HG03103 (cell line): ENCODE data around the gene ACER3.
"Not testable (repeated sequence)": the region's sequence is repeated elsewhere in the genome, so short reads cannot be mapped to it uniquely, and the experiment has no call there.

ENCODE experiments used
- ATAC-seq: cut with Tn5 transposase; IDR thresholded peaks from one replicate; pipeline ENCODE4 v1.9.1; 2021; ENCODE audit warnings: low read depth; ENCODE audit not compliant: unreplicated experiment

ACER3 gene

GRCh38 chr11:76835928-76836612 lies 24.6 kb upstream of the ACER3 start:
- no peak for ATAC-seq

- no peak for ATAC-seq
These were observed 24.0 kb upstream of the ACER3 start for GRCh38 chr11:76836613-76837291.

DNA sequence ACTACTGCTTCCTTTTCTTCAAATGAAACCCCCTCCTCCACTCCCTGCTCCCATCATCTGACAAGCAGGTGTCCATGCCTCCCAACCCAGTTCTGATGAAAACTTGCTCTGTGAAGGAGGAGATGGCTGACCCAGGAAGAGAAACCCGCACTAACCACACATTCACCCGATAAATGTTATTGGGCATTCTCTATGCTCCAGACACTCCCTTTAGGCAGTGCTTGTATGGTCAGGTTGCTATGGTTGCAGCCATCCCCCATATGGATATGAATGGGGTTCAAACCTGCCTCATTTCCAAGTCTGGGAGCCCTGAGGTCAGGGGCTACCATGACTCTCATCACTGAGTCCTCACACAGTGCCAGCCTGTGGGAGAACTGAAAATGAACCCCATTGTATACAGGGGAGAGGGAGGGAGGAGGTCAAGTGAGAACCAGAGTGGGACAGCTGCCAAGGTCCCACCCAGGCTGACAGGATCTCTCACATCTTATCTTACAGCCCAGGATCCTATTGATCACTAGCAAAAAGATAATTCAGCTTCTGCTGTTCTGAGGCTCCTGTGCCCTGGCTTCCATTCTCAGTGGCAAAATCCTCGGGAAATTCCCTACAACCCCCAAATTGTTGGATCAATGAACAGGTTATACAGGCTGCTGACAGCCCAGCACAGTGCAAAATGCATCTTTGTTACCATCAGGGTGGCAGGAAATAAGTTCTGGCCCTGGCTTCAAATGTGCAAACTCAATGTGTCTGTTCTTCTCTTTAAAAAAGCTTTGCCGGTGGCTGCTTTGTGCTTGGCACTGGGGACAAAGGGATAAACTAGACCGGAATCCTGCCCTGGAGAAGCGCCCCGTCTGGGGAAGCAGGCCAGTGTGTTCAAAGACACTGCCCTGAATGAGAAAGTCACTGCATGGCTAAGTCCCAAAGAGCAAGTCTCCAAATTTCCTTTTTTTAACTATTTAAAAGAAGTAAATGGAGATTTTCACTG lies 22.7 kb upstream of the ACER3 start:
- no peak for ATAC-seq

DNA sequence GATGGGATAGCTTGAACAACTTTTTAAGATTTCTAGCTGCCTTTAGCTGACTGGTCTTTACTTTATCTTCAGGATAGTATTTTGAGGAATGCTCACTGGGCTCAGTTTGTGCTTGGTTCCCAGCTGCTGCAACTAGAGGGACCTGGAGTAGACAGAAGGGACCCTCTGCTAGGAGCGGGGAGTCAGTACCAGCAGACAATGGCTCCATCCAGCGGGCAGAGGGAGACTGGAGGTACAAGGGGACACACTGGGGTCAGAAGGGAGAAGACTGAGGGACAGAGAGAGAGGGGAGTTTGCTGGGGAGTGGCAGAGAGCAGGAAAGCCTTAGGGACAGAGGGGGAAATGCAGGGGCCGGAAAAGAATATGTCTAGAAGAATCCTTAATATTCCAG lies 22.0 kb upstream of the ACER3 start:
- ATAC-seq, result no peak

DNA sequence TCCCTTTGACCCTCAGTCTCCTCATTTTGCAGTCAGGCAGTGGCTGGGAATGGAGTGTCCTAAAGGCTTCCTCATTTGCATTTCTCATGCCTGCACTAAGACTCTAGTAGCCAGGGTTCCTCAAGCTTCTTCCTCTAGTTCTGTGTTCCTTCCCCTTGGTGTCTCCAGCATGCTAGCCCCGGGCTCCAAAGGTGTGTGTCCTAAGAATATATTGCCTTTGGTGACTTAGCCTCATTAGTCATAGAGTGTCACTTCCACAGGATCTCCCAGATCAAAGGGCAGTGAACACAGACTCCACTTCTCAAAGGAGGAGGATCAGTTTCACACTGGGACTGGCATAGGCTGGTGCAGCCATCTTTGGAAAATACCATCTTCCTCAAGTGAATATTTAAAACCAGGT lies 21.4 kb upstream of the ACER3 start:
- no peak for ATAC-seq

GRCh38 chr11:76841923-76842452 lies 18.7 kb upstream of the ACER3 start:
- ATAC-seq, result no peak

GRCh38 chr11:76843907-76844306 lies 16.8 kb upstream of the ACER3 start:
- no peak for ATAC-seq

DNA sequence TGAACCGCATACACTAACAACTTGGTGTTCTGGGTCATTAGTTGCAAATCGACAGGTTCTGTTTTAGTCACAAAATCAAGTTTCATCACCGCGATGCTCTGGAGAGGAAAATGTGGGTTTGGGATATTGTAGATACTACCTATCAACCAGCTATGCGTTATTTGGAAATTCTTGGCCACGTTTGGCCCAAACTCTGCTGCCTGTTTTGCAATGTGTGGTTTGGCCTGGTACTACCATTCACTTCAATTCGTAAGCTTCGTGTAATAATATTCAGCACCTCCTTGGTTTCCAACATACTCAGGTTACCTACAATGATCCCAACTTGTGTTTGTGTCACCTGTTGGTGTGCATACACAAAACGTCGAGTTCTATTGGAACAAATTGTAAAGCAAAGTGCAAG lies 16.2 kb upstream of the ACER3 start:
- no peak for ATAC-seq

DNA sequence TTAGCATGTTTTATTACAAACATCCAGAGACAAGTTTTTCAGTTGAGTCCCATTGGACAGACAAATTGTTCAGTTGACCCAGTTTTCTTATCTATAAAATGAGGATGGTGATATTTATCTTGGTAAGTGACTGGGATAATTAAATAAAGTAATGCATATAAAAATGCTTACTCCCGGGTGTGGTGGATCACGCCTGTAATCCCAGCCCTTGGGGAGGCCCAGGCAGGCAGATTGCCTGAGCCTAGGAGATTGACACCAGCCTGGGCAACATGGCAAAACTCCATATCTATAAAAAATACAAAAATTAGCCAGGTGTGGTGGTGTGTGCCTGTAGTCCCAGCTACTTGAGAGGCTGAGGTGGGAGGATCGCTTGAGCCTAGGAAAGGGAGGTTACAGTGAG lies 15.6 kb upstream of the ACER3 start:
- no peak for ATAC-seq

DNA sequence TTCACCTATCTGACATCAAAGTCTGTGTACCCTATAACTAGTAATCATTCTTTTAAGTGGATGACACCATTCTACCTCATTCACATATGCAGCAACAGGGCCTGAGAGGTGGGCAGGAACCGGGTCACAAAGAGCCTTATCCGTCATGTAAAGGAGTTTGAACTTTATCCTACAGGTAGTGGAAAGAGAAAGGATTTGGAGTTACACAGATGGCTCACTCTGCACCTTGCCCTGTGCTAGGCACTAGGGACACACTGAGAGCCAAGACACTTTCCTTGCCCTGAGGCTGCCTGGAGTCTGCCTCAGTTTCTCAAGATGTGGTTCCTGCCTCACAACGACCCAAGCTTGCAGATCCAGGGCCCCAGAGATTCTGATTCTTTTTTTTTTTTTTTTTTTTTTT lies 14.3 kb upstream of the ACER3 start:
- no peak for ATAC-seq

DNA sequence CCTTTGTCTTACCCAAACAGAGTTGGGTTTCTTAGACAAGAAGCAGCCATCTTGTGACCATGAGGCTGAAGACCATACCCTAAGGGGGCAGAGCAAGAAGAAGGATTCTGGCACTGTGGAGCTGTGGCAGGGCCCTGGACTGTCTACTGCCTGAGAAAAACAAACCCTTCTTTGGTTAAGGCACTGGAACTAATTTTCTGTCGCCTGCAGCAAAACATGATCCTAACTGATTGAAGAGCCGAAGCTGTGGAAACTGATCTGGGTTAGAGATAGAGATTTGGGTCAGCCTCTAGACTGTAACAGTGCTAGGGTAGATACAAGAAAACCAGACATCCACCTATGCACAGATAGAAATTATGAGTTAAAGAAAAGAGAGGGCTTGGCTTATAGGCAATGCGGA lies 11.3 kb upstream of the ACER3 start:
- ATAC-seq, result no peak

GRCh38 chr11:76850130-76850529 lies 10.6 kb upstream of the ACER3 start:
- no peak for ATAC-seq

- no peak for ATAC-seq
These were observed 9.9 kb upstream of the ACER3 start for GRCh38 chr11:76850815-76851214.

- no peak for ATAC-seq
These were observed 6.0 kb upstream of the ACER3 start for GRCh38 chr11:76854709-76855108.

DNA sequence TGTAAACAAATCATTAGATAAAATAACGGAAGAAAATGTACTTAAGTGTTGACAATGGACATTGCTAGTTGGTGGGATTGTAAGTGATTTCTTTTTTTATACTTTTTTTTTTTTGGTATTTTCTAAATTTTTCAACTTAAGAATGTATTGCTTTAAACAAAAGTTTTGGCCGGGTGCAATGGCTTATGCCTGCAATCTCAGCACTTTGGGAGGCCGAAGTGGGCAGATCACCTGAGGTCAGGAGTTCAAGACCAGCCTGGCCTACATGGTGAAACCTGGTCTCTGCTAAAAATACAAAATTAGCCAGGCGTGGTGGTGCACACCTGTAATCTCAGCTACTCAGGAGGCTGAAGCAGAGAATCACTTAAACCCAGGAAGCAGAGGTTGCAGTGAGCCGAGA lies 5.0 kb upstream of the ACER3 start:
- ATAC-seq, result not testable (repeated sequence)

- no peak for ATAC-seq
These were observed 4.6 kb upstream of the ACER3 start for GRCh38 chr11:76856106-76856505.

GRCh38 chr11:76856571-76856970 lies 4.1 kb upstream of the ACER3 start:
- no peak for ATAC-seq

DNA sequence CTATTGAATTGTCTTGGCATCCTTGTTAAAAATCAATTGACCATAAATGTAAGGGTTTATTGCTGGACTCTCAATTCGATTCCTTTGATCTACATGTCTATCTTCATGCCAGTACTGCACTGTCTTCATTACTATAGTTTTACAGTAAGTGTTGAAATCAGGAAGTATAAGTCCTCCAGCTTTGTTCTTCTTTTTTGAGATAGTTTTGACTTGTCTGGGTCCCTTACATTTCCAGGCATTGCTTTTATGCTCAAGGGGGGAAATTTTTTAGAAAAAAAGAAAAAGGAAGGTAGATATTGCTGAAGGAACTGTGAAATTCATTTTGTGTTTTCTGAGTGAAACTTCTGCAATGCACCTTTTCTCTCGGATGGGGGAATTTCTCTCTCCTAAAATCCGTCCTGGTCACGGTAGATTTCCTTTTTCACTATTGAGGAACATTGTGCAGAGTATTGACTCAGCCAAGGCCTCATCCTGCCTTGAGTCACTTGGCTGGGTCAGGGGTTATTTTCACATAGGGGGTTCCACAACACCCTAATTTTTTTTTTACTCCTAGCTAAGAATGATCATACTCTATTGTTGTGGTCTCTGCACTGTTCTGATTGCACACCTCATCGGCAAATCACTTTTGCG lies 2.8 kb upstream of the ACER3 start:
- no peak for ATAC-seq

DNA sequence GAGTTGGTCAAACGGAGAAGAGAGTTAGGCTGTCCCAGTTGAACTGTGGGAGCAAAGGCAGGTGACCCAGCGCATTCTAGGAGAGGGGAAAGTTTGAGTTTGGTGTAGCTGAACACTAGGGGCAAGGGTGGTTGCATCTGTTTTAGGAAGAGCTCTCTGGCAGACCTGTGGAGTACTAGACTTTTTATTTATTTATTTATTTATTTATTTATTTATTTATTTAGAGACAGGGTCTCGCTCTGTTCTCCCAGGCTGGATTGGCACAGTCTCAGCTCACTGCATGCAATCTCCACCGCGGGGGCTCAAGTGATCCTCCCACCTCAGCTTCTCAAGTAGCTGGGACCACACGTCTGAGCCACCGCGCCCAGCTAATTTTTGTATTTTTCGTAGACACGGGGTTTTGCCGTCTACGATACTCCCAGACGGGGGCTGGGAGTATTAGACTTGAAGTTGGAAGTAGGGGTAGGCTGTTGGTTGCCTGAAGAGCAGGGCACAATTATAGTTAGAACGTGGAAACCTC lies 950 bp upstream of the ACER3 start:
- ATAC-seq, result no peak

DNA sequence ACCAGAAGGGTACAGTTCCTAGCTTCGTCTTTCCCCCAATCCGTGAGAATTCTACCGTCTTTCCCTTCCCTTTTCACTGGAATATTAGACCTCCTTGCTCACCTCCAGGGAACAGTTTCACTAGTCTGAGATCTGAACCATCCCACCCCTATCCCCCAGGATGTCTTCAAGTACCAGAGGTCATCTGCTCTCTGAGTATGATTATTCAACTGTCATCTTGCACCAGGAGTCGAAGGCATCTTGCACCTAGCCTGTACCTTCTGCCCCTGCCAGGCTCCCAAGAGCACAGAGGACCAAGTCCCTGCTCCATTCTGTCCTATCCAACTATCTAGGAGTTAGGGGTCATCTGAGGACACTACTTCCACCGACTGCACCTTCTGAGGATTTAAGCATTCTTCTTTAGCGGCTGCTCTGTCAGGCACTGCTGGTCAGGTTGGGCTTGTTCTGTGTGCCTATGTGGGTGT lies 804 bp downstream of the ACER3 start:
- no peak for ATAC-seq
